Lower leg skin (tissue), 4 donors: ENCODE results near the gene MEAK7. TPM values are rescaled to one million over a fixed set of nuclear protein-coding genes. Genes with fewer than 3 reads are reported as not detected.

Experiments used
- DNase-seq, 2 donors: peaks; one replicate each; pipeline ENCODE4 v3.0.0-alpha.2; 2019; ENCODE audit warnings: low spot score in 2 of 2
- H3K4me3 ChIP-seq: fragments of 200-600 bp; sonication (generic); 2 replicates; pipeline ENCODE4 v1.5.1; 2017; ENCODE audit warnings: mild to moderate bottlenecking, low read depth; ENCODE audit not compliant: poor library complexity, severe bottlenecking
- CTCF ChIP-seq, 3 donors: fragments of 450-650 bp; IDR thresholded peaks; one replicate each; pipeline ENCODE4 v1.5.1; 2016; ENCODE audit warnings: antibody characterized with exemption in 3 of 3, mild to moderate bottlenecking in 3 of 3, moderate library complexity in 2 of 3
- POLR2A ChIP-seq, 2 donors: fragments of 450-650 bp; IDR thresholded peaks; one replicate each; pipeline ENCODE4 v1.6.1; 2016 to 2017; ENCODE audit warnings: antibody characterized with exemption in 2 of 2, mild to moderate bottlenecking in 1 of 2, moderate library complexity in 1 of 2
- WGBS, 2 donors: methylation state at CpG; one replicate each; pipeline ENCODE4 v1.1.5; 2018; 5-methylcytosine and 5-hydroxymethylcytosine counted together
- intact Hi-C: fragments of 100-400 bp; cut with DNase I; formaldehyde crosslinking; loops from one replicate; pipeline ENCODE4 v1.15.0; 2023; ENCODE audit warnings: low total_unique reads
- total RNA-seq, 4 donors: library from RNA; depleted of rRNA; stranded (reverse); fragments of >200 nt; gene quantifications; one replicate each; pipeline ENCODE4 v1.1.0, GENCODE V29; 2016

Gene MEAK7
- total RNA-seq, 4 donors from 2014 or later, result 10.2 to 20.8 (median 14.9) TPM

- intact Hi-C loops, result no loop called here
- H3K4me3 ChIP-seq, result no peak overlapping the region
- no peak for DNase-seq
- TF ChIP-seq POLR2A (IDR thresholded peaks at IDR 0.05), result no peak
- TF ChIP-seq CTCF (IDR thresholded peaks at IDR 0.05), result no peak
- WGBS, 2 donors, result 45 to 63% methylated on average over 7 to 8 of the region's 8 CpGs
Measured at GRCh38 chr16:84548508-84548907, 44.0 kb upstream of the MEAK7 start.

DNA sequence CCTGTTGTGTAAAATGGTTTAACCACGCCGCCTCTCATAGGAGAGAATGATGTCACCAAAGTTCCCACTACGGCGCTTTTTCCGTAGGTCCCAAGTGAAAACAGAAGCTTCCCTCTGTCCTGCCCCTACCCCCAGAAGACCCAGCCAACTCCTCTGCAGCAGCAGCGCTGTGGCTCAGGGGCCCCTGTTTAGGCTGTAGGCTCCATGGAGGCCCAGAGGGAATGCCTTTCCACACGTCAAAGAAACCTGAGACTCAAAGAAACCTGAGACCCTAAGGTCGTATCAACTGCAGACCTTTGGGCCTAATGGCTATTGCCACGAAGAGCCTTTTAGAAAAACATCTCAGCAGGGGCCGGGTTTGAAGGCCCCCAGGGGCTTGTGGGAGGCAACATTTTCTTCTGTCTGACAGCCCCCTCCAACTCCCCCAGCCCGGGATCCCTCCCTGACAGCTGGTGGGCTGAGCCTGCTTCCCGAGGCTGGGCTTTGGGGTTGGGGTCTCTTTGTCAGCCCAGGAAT, 43.1 kb upstream of the MEAK7 start:
- 77 to 80% methylated on average over 11 to 12 of the region's 12 CpGs for WGBS, 2 donors
- TF ChIP-seq CTCF (IDR thresholded peaks at IDR 0.05), result no peak
- no peak for TF ChIP-seq POLR2A (IDR thresholded peaks at IDR 0.05)
- no peak for DNase-seq
- no peak overlapping the region for H3K4me3 ChIP-seq
- intact Hi-C loops, result no loop called here

DNA sequence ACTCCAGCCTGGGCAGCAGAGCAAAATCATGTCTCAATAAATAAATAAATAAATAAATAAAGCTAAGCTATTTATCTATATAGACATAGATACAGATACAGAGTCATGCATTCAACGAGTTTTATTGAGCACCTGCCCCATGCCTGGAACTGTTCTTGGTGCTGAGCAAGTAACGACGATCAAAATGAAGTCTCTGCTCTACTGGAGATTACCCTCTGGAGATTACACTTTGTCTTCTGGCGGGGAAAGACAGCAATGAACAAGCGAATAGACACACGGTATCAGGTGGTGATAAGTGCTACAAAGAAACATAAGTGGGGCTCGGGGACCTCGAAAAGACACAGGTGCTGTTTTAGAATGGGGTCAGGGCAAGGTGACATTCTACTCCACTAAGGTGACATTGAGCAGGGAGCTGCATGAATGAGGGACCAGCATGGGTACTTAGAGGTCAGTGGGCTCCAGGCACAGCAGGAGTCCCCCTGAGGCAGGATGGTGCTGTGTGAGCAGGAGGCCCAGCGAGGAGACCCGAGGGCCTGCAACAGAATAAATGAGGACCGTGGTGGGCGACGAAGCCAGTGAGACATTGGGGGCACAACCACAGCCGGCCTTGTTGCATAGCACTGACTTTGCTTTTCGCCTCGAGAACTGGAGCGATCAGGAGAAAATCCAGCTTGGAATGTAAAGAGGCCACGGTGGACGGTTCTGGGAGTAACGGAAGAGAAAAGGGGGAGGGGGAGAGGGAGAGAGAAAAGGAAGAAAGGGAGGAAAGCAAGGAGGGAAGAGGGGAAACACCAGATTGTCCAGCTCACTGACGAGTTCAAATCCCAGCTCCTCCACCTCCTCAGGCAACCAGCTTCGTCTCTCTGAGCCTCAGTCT, 42.4 kb upstream of the MEAK7 start:
- TF ChIP-seq POLR2A (IDR thresholded peaks at IDR 0.05), result no peak
- no peak for TF ChIP-seq CTCF (IDR thresholded peaks at IDR 0.05)
- H3K4me3 ChIP-seq, result no peak overlapping the region
- DNase-seq, result no peak
- intact Hi-C loops, result no loop called here
- WGBS, 2 donors, result 77 to 82% methylated on average over 22 of the region's 22 CpGs

DNA sequence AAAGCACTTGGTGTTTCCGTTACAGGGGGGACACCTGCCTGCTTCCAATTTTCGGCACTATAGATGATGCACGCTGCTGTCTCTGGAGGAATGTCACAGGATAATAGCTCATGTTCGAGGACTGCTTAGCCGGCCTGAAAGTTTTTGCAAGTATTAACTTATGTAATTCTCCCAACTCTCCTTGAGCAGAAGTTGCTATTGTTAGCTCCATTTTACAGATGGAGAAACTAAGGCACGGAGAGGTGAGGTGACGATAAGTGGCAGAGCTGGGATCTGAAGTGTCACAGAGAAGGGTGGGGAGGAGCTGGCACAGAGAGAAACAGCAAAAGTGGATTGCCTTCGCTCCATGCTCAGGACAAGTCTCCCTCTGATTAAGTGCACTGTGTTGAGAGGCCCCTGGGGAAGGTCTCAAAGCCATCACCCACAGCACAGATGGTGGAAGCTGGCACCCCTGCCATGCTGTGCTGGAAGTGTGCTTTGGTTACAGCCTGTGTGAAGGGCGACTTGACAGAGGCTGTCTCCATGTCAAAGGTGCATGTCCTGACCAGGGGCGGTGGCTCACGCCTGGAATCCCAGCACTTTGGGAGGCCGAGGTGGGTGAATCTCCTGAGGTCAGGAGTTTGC, 40.8 kb upstream of the MEAK7 start:
- no peak overlapping the region for H3K4me3 ChIP-seq
- no peak for TF ChIP-seq CTCF (IDR thresholded peaks at IDR 0.05)
- TF ChIP-seq POLR2A (IDR thresholded peaks at IDR 0.05), result no peak

DNA sequence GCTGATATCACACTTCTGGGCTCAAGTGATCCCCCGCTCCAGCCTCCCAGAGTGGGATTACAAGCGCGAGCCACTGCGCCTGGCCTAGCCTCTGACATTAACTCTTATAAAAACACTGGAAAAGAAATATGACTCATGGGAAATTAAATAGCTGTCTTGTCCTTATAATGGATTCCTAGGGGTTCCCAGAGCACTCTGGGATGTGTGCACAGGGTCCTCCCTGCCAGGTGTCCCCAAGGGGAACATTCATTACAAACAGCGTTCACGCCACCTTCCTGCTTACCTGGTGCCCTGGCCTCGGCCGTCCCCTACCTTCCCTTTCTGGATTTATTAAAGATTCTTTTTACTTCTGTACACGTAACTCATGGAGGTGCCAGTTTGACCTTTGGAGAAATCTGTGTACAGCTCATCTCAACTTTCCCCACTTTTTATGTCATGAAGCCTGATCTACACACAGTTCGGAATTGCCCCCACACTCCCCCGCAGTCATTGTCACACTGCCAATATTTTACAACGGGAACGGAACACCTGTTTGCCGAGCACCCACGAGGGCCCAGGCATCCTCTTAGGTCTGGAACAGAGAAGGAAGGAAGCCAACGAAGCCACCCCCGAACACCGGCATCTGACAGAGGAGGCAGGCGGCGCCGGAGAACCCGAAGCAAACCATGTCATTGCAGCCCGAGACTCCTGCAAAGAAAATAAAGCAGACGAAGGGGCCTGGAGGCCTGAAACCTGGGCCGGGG, 39.7 kb upstream of the MEAK7 start:
- no peak for TF ChIP-seq CTCF (IDR thresholded peaks at IDR 0.05)
- no peak for TF ChIP-seq POLR2A (IDR thresholded peaks at IDR 0.05)
- WGBS, 2 donors, result 56 to 57% methylated on average over 25 of the region's 25 CpGs
- DNase-seq, result no peak
- H3K4me3 ChIP-seq, result no peak overlapping the region
- intact Hi-C loops, result no loop called here

More for the DNA sequence above, 40.8 kb upstream of the MEAK7 start:
- WGBS, 2 donors, result 70 to 80% methylated on average over 12 of the region's 12 CpGs
- intact Hi-C loops, result no loop called here
- DNase-seq, result no peak
